ENCODE data around the gene ARPC2. TPM values are rescaled to one million over a fixed set of nuclear protein-coding genes. Genes with fewer than 3 reads are reported as not detected.

Gene ARPC2
- total RNA-seq, 2 experiments from 2014 or later = 448 to 452 TPM

GRCh38 chr2:218217360-218218267 is 625 bp downstream of the ARPC2 start:
- Mint-ChIP-seq H3K36me3 (ENCODE audit: low read depth) (peaks cover 53% of the 10 kb centered on the region), H3K27me3 (no peaks in the 10 kb centered on the region), H3K4me3 (peak overlapping the region; percentile 95), H3K27ac (peak overlapping the region; percentile 96), H3K9me3 (no peaks in the 10 kb centered on the region), H3K4me1 (ENCODE audit: low read depth) (peaks cover 53% of the 10 kb centered on the region)
- CTCF ChIA-PET = no interaction called here
- Histone ChIP-seq H3K9me3 (ENCODE audit: control insufficient read depth in 1 of 2, insufficient read depth in 1 of 2, low read length in 2 of 2) (no peaks in the 10 kb centered on the region), H3K27me3 (ENCODE audit: control insufficient read depth in 1 of 2, insufficient read depth in 2 of 2, low read length in 2 of 2) (no peaks in the 10 kb centered on the region), H3K27ac (ENCODE audit: low read depth in 1 of 2, low read length in 2 of 2) (peak overlapping the region; percentile 96 to 99), H3K4me1 (ENCODE audit: insufficient read depth, low read length) (peaks cover 44% of the 10 kb centered on the region), H3K36me3 (ENCODE audit: insufficient read depth, low read length) (peaks cover 20% of the 10 kb centered on the region), H3K4me3 (ENCODE audit: low read length) (peak overlapping the region; percentile 80)
- intact Hi-C loops (cut with DNase I, micrococcal nuclease) = loop anchor here (1.0 to 5.0 kb wide), 7 partner anchors 12 to 353 kb away; partner anchors contain the start of genes AAMP (in 2 of the 2), PNKD (in 2 of the 2) and CTDSP1 (in 1 of the 2)
- POLR2A ChIA-PET = interaction anchor here (1.4 to 6.8 kb wide), 6 partner anchors 10 to 179 kb away, joined by 6 to 64 read pairs (median 12); partner anchors contain the start of genes AAMP and PNKD
- TF ChIP-seq CTCF (IDR thresholded peaks at IDR 0.05) = no peak
- DNase-seq (peak; percentile 35 to 82 (median 55)), ATAC-seq (ENCODE audit: poor library complexity) (peak; percentile 47)

- peak overlapping the region; percentile 96 for H3K27ac Mint-ChIP-seq
- ChIA-PET POLR2A (interaction anchor here (1.8 to 6.8 kb wide), 2 partner anchors 9 to 52 kb away, joined by 9 to 64 read pairs; partner anchors contain the start of genes AAMP and PNKD), CTCF (interaction anchor here (0.8 kb wide), 1 partner anchor 11 kb away, joined by 5 read pairs; no protein-coding TSS in a partner anchor)
- H3K36me3 Mint-ChIP-seq (ENCODE audit: low read depth) = peaks cover 62% of the 10 kb centered on the region
- Histone ChIP-seq H3K27me3 (ENCODE audit: control insufficient read depth in 1 of 2, insufficient read depth in 2 of 2, low read length in 2 of 2) (no peaks in the 10 kb centered on the region), H3K27ac (ENCODE audit: low read depth in 1 of 2, low read length in 2 of 2) (peak overlapping the region; percentile 96 to 99), H3K4me1 (ENCODE audit: insufficient read depth, low read length) (peaks cover 53% of the 10 kb centered on the region), H3K9me3 (ENCODE audit: control insufficient read depth in 1 of 2, insufficient read depth in 1 of 2, low read length in 2 of 2) (no peaks in the 10 kb centered on the region), H3K36me3 (ENCODE audit: insufficient read depth, low read length) (peaks cover 30% of the 10 kb centered on the region), H3K4me3 (ENCODE audit: low read length) (peak overlapping the region; percentile 80)
- intact Hi-C loops (cut with DNase I, micrococcal nuclease) = loop anchor here (1.0 to 5.0 kb wide), 4 partner anchors 11 to 179 kb away; partner anchors contain the start of gene CTDSP1 (in 1 of the 2)
- peaks cover 62% of the 10 kb centered on the region for H3K4me1 Mint-ChIP-seq (ENCODE audit: low read depth)
- DNase-seq (peak in 6 of 14 experiments; percentile 7 to 71 (median 49)), ATAC-seq (ENCODE audit: poor library complexity) (peak; percentile 30)
- H3K4me3 Mint-ChIP-seq = peak overlapping the region; percentile 95
- H3K27me3 Mint-ChIP-seq = no peaks in the 10 kb centered on the region
- no peak for TF ChIP-seq CTCF (IDR thresholded peaks at IDR 0.05)
- no peaks in the 10 kb centered on the region for H3K9me3 Mint-ChIP-seq
Observed at GRCh38 chr2:218218268-218219185, 1.5 kb downstream of the ARPC2 start.

GRCh38 chr2:218219934-218220333 is 2.9 kb downstream of the ARPC2 start:
- Mint-ChIP-seq H3K27me3 (no peaks in the 10 kb centered on the region), H3K4me3 (peak overlapping the region; percentile 95), H3K27ac (peak overlapping the region; percentile 96), H3K4me1 (ENCODE audit: low read depth) (peaks cover 76% of the 10 kb centered on the region), H3K36me3 (ENCODE audit: low read depth) (peaks cover 76% of the 10 kb centered on the region), H3K9me3 (no peaks in the 10 kb centered on the region)
- Histone ChIP-seq H3K27me3 (ENCODE audit: control insufficient read depth in 1 of 2, insufficient read depth in 2 of 2, low read length in 2 of 2) (no peaks in the 10 kb centered on the region), H3K27ac (ENCODE audit: low read depth in 1 of 2, low read length in 2 of 2) (peak overlapping the region; percentile 16 to 99), H3K36me3 (ENCODE audit: insufficient read depth, low read length) (peaks cover 44% of the 10 kb centered on the region), H3K9me3 (ENCODE audit: control insufficient read depth in 1 of 2, insufficient read depth in 1 of 2, low read length in 2 of 2) (no peaks in the 10 kb centered on the region), H3K4me1 (ENCODE audit: insufficient read depth, low read length) (peaks cover 67% of the 10 kb centered on the region), H3K4me3 (ENCODE audit: low read length) (peak overlapping the region; percentile 80)
- intact Hi-C loops (cut with DNase I, micrococcal nuclease) = loop anchor here (2.0 to 5.0 kb wide), 4 partner anchors 13 to 177 kb away; partner anchors contain the start of gene CTDSP1 (in 2 of the 2)
- no peak for TF ChIP-seq CTCF (IDR thresholded peaks at IDR 0.05)
- POLR2A ChIA-PET = interaction anchor here (1.0 to 6.8 kb wide), 7 partner anchors 8 to 180 kb away, joined by 3 to 64 read pairs (median 4); partner anchors contain the start of genes CTDSP1 and PNKD
- ATAC-seq (ENCODE audit: poor library complexity) = no peak
- CTCF ChIA-PET = interaction anchor here (1.8 kb wide), 1 partner anchor 10 kb away, joined by 6 read pairs; no protein-coding TSS in a partner anchor
- DNase-seq = peak in 1 of 14 experiments; percentile 21

Data from CD4-positive, alpha-beta T cell (primary cell).